Stimulated activated CD4-positive, alpha-beta T cell treated with anti-CD3 and anti-CD28 coated beads, TNF-alpha, amount 100 ng/mL, for 1 hour (primary cell): ENCODE measurements around the gene NEK7.

Source experiments
- DNase-seq, 3 donors: peaks; one replicate each; pipeline ENCODE4 v3.0.0-alpha.2; 2020; ENCODE audit warnings: low read depth in 3 of 3, low spot score in 1 of 3

Gene NEK7

DNA sequence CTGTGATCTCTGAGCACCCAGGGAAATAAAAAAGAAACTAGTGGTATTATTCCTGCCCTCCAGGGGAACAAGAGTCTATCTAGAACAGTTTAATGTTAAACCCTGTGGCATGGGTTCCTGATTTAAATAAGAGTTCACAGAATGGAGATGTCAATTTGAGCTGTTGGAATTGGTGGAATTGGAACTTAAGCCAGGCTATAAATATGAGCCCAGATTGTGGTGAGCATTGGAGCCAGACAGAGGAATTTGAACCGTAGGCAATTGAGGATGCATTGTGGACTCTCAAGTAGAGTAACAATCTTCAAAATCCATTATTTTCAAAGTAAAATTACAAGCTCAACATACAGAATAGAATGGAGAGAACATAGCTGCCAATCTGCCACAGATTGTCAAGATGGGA is 98.2 kb downstream of the NEK7 start:
- DNase-seq = no peak

DNA sequence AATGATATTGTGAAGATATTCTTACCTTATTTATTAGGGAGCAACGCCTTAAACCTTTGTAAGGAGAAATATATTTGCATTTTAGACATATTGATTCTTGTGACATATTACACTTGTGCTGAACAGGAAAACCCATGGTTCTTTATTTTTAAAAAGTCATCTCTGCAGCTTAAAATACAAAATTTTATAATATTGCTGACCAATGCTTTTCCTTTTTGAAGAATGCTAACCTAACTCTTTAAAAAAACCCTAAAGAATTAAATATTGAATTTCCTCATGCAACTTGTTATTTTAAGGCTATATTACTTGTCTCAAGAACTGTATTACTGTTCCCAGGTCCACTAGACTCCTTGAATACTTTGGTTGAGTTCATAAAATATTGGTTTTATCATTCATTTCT is 99.0 kb downstream of the NEK7 start:
- DNase-seq = no peak

DNA sequence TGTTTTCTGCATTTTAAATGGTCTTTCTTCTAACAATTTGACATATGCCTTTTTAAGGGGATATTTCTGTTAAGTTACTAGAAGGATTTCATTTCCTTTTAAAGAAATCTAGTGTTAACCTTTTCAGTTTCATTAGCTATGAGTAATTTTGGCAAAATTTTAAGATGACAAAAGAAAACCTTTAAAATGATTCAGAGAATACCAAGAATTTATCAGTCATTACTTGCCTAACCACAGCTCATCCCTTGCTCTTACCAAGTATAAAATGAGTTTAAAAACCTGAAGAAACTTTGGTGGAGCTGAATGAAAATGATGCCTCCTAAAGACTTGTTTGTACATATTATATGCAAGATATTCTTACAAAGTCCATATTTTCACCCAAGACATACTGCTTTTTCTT is 101.7 kb downstream of the NEK7 start:
- DNase-seq = no peak

DNA sequence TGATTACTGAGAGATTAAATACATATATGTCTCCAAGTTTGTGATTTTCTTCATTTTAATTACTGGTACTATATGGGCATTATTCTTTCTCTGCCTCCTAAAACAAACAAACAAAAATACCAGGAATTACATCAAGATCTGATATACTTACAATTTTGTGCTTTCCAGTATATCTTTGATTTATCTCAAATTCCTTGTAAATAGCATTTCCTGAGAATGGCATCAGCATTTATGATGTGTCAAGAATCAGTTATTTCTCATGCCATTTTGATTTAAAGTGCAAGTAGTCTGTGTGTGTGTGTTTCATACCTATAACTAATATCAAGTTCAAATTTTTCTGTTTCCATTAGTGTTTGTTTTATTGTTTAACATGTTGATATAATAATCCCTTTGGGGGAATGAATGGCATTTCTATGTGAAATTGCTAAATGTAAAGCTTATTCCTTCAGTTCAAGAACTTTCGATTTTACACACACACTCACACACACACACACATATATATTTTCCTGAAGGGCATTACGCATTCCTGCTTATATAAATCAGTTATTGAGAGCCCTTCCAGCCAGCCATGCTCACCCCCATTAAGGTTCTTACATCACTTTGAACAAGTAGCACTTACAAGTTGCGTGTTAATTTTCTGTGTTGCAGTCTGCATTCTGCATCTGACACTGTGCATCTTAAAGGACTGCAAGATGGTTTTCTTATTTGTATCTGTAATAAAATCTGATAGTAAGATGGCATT is 102.7 kb downstream of the NEK7 start:
- DNase-seq = no peak

DNA sequence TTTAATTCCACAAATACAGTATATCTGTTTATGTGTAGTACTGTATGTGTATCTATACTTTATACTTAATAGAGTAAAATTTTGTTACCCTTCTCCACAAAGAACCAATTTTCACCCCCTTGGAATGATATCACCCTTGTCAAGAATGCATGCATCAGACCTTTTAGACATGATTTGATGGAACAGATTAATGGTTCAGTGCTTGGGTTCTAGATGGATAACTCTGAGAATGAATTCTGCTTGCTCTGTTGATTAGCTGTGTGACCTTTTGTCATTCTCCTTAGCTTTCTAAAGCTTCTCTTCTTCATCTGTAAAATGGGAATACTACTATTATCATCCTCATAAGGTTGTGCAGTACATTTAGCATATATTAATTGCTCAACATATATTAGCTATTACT is 105.1 kb downstream of the NEK7 start:
- DNase-seq = no peak

DNA sequence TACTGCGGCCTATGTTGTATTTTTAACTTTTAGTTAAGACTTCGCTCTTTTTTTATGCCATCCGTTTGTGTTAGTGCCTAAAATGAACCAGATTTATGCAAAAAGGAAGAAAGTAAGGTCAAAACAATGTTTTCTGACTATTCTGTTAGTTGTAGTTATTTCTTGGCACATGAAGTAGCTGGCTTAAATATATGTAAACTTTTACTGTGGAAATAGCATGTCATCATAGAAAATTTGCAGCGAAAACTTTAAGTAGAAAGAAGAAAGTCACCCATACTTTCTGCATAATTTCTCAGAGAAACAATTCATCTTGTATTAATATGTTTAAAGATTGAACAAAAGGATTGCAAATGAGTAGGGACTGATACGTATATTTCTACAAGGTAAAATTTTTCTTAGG is 106.4 kb downstream of the NEK7 start:
- no peak for DNase-seq

DNA sequence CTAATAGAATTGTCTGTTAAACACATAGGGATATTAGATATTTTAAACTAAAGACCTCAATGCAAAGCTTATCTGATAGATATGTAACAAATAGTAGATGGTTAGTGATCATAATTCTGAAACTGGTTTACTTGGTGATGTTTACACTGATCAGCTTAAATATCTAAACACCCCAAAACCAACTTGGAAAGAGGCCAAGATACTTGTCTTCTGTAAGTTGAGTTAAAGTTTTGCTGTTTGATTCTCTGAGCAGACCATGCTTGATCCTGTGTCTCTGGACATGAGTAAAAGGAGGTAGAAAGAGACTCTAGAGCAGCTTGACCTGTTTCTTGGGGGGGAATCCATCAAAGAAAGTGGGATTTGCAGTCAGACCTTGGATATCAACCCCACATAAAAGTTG is 107.5 kb downstream of the NEK7 start:
- DNase-seq = no peak

DNA sequence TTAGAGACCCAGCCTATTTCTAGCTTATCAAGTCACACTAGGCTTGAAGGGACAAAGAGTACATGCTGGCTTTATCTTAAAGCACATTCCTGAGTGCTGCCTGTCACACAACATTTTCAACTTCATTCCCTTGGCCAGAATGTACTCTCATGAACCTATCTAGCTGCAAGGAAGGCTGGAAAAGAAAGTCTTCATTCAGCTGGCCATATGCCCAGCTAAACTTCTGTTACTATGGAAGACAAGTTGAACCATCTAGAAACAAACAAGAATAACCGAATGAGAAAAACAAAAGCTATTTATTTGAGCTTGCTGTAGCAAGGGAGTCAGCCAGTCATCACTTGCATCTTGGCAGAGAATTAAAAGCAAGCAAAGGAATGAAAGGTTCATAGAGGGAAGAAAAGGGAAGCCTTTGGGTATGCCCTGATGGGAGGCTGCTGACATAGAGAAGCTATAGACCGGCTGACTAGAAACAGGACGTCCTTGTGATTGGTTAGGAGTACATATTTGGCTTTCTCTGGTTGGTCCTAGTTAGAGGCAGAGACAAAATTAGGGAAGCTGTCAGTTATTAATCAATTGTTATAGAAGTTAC is 108.4 kb downstream of the NEK7 start:
- no peak for DNase-seq

DNA sequence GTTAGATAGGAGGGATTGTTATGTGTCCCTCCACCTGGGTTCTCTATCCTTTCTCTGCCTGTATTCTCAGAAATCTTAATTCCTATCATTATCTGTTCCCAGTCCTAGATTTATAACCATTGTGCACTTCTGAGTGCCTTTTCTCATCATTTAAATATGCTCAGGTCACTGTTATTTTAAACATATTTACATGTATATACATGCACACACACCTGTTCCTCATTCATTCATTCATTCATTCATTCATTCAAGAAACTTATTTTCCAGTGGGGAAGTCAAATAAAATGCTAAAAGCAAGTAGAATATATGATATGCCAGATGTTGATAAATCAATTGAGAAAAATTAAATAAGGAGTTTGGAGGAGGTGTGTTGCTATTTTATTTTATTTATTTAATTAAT is 110.3 kb downstream of the NEK7 start:
- DNase-seq = no peak

DNA sequence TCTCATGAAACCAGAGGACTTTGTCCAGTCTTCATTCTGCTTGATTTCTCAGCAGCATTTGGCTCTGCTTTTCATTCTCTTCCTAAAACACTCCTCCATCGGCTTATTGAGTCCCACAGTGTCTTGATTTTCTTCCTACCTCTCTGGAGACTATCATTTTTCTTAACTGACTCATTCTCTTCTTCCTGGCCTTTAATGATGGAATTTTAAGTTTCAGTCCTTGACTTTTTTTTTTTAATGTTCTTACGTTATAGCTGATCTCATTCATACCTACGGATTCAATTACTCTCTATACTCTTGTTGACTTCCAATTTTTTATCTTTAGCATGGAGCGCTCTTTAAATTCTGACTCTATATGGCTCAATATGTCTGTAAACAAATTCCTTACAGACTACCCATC is 111.1 kb downstream of the NEK7 start:
- DNase-seq = no peak

DNA sequence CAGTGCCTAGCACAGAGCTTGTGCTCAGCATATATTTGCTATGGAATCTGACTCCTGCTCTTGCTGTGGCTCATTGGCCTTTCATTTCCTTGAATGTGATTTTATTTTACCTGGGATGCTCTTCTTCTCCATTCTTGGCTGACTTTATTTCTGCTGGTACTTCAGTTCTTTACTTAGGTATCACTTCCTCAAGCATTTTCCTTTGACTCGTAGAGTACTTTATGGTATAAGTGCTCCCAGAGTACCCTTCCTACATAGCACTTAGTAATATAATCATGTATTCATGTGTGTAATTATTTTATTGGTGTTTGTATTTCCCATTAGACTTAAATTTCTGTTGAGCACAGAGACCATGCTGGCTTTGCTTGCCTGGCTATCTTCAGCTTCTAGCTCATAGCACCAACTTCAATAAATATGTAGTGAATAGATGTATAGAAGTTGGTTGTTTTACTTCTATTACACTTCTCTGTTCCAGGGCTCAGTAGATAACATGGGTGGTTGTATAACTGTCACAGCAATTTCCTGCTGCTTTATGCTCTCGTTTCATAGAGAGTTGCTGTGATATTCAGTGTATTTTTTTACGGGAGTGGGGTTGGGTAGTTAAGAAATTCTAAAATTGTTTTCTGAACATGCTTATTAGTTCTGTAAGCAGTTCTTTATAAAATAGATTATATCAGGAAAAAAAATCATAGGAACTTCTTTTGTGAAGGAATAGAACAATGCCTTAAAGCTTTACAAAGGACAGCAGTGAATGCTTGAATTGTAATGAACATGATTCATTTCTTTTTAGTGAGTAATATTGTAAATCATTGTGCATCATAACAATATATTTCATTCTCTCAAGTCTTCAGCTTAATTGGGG is 112.2 kb downstream of the NEK7 start:
- DNase-seq = no peak

DNA sequence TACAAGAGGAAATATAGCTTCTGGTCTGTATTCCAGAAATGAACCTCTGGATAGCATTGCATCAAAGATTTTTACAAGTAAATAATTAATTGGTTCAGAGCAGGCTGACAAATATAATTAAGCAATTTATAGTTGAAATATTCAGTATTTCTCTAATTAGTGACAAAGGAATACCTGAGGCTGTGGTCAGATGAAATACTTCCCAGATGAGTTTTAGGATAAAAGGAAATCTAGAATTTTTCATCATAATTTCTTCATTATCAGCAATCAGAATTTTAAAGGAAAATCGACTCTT is 112.8 kb downstream of the NEK7 start:
- DNase-seq = no peak

DNA sequence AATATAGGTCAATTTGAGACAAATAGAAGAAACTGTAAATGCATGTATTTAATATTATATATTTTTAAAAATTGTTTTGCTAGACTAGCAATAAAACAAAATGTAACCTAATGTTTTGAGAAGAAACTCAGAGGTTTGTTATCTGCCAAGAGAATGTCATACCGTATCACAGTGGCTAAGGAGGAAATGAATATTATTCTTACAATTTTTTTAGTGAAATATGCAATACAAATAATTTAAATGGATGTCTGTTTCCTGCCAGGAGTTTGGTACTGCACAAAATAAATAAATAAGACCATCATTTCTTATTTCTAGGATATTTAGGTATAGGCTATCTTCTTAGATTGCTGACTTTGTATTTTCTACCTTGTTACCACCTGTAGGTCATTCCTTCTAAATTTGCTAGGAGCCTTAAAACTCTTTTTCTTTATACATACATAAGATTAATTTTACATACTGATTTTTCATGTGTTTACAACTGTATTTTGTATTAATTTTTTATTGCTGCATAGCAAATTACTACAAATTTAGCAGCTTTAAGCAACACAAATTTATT is 113.6 kb downstream of the NEK7 start:
- DNase-seq = no peak

DNA sequence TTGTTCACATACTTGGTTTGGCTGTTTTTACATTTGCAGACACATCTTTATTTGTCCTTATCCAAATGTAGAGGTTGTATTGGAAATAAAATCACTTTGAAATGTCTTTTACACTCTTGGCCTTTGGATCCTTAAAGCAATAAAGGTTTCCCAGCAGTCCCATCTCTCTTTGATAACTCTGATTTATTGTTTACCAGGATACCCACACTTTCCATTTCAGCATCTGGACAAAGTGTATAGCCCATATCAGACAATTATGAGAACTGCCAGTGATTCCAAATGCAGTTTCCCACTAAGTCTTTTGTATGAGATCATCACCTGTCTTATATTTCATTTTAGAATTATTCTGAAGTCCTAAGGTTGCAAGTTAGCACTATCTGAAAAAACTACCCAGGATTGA is 114.7 kb downstream of the NEK7 start:
- DNase-seq = no peak

DNA sequence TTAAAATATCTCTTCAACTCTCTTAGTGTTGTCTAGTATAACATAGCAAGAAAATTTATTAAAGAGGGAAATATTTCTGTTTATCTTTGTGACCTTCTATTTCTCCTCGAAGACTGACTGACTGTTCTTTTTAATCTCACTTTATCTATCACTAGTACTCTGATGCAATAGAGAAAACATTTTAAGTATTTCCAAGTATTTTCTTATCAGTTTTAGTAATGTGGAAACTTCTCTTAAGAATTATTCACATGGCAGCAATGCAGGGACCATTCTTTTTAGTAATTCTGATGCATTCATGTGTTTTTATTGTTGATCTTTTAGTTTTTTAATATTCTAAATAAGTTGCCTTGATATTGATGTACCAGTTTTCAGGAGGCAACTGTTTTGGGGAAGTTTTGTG is 115.7 kb downstream of the NEK7 start:
- no peak for DNase-seq

DNA sequence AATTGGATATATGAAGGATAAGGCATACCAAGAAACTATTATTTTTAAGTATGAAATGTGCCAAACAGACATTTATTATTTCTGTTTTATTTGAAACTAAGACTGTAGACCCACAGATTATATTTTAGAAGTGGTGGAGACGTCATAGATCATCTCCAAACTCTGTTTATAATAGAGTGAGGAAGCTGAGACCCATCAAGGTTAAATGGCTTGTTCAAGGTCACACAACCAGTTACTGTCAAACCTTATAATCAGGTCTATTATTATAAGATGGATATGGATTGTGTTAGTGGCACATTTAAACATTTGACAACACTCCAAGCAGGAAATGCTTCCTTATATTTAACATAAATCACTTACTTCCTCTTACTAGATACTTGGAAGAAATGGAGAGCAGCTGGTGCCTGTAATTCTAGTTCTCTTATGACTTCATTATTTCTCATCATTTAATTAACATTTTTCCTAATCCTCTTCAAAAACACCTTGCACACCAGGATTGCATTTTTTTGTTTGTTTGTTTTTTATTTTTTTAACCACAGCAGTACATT is 117.0 kb downstream of the NEK7 start:
- DNase-seq = no peak

DNA sequence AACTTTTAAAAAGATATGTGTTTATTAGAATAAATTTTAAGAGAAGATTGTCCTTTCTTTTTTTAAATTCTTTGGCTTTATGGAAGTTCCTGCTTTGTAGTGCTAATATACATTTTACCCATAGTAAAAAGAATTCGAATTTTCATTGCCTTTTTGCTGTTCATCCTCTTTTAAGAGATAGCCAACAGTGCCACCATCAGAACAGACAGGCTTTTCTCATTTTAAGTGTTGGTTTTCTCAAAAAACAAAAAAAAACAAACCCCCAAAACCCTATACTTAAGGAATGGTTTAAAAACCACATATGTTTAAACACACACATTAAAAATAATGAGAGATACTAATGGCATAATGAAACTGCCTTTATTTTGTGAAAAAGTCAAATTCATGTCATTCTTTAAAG is 118.8 kb downstream of the NEK7 start:
- DNase-seq = no peak

DNA sequence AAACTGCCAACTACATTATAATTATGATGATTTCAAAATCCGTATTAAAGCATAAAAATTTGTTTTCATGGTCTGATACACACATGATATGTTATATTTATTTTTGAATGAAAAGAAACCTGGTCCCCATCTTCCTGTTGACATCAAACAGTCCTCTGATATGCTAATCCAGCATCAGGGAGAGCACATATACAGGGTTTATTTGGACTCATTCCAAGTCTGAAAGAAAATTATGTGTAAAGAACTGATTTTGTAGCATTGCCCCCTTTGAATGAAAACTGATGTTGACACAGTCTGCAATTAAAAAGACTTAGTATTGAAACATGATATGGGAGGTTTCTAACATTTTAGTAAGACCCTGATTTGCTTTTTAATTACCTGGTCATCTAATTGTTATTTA is 119.4 kb downstream of the NEK7 start:
- DNase-seq = no peak

DNA sequence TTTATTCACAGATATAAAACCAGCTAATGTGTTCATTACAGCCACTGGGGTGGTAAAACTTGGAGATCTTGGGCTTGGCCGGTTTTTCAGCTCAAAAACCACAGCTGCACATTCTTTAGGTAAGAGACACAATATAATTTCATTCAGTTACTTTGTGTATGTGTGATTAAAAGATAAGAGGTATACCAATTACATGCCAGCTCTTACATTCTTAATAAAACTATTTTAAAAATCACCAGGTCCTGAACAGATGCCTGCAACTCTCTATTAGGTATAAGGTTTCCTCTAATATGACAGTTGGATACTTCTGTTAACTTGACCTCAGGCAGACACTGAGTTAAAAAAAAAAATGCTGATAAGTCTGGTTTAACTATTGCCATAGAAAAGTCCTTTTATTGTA is 122.1 kb downstream of the NEK7 start:
- DNase-seq = no peak

DNA sequence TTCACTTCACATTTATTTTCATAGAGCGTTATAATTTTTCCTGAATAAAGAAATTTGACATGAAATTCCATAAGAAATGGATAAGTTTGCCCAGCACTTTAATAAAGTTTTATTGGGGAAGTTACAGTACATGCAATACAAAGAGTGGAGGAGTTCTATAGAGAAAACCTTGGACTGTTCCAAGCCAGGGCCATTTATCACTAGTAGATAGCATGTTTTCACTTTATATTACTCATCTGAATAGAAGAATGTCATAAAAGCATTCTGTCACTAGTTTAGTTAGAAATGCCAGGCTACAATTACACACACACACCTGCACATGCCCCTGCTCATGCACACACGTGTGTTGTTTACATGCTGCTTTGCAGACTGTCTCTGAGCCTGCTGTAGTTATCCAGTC is 123.3 kb downstream of the NEK7 start:
- no peak for DNase-seq

DNA sequence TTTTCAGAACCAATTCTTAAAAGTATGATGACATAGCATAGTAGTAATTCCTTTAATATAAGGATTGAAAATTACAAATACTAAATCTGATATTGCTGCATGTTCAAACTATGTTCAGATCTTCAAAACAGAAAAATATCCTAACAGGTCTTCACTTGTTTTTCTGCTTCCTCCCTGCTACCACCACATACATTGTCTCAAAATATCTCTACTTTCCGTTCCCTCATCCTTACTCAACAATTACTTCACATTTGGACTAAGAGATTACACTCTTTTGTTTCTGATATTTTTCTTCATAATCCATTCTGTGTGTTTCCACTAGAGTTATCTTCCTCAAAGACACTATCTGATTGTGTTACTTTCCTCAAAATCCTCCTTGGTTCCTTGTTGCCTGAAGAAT is 125.1 kb downstream of the NEK7 start:
- DNase-seq = no peak

DNA sequence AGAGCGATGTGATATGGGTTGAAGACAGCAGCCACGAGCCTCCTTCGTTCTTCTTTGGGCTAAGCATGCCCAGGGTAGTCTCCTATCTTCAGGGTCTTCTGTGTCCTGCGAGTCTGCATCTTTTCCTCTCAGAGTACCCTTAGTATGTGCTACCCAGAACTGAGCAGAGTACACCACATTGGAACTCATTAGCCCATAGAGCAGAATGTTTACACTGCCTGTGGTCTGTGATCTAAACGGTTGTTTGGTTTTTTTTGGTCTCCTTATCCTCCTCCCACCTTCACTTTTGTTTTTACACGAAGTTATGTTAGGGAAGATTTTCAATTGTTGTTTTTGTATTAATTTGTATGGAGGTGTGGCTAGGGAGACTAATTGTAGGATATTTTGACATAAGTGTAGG is 126.4 kb downstream of the NEK7 start:
- no peak for DNase-seq
